Measurements from ENCODE around the gene ABTB2. TPM values are rescaled to one million over a fixed set of nuclear protein-coding genes. Genes with fewer than 3 reads are reported as not detected.
A peak's percentile ranks its signal among the peaks of the same experiment; 100 is the strongest.

ABTB2 gene
- total RNA-seq, 4 donors from 2014 or later: 5.0 to 44.1 (median 33.0) TPM

- TF ChIP-seq CTCF (IDR thresholded peaks at IDR 0.05) (peak; percentile 82 to 99 (median 97)), POLR2A (IDR thresholded peaks at IDR 0.05) (peak in 1 of 2 donors; percentile 16)
- peaks cover 0 to 7% (median 1%) of the 10 kb centered on the region in 4 donors for H3K4me1 ChIP-seq
- no peak overlapping the region for H3K27ac ChIP-seq
- no peaks in the 10 kb centered on the region for H3K36me3 ChIP-seq
- no peaks in the 10 kb centered on the region for H3K27me3 ChIP-seq
- peak; percentile 74 to 93 (median 89) for DNase-seq
- no peaks in the 10 kb centered on the region for H3K9me3 ChIP-seq
- H3K4me3 ChIP-seq: peak overlapping the region; percentile 2 to 38 (median 6)
Measured at GRCh38 chr11:34174412-34175041, 183.3 kb downstream of the ABTB2 start.

- no peak for TF ChIP-seq POLR2A (IDR thresholded peaks at IDR 0.05)
- TF ChIP-seq CTCF (IDR thresholded peaks at IDR 0.05): no peak
- no peak overlapping the region for H3K27ac ChIP-seq
- no peak overlapping the region for H3K4me3 ChIP-seq
- H3K4me1 ChIP-seq: peaks cover 0 to 7% (median 1%) of the 10 kb centered on the region in 4 donors
- no peaks in the 10 kb centered on the region for H3K9me3 ChIP-seq
- H3K27me3 ChIP-seq: no peaks in the 10 kb centered on the region
- no peak for DNase-seq
- peaks cover 0 to 6% (median 0%) of the 10 kb centered on the region in 3 donors for H3K36me3 ChIP-seq
Measured at GRCh38 chr11:34173050-34173449, 184.8 kb downstream of the ABTB2 start.

GRCh38 chr11:34169686-34170085 is 188.1 kb downstream of the ABTB2 start:
- Histone ChIP-seq H3K9me3 (no peaks in the 10 kb centered on the region), H3K4me1 (peaks cover 0 to 4% (median 1%) of the 10 kb centered on the region in 4 donors), H3K36me3 (peaks cover 0 to 13% (median 0%) of the 10 kb centered on the region in 3 donors), H3K27ac (no peak overlapping the region), H3K27me3 (no peaks in the 10 kb centered on the region), H3K4me3 (no peak overlapping the region)
- TF ChIP-seq CTCF (IDR thresholded peaks at IDR 0.05): no peak
- no peak for TF ChIP-seq POLR2A (IDR thresholded peaks at IDR 0.05)
- DNase-seq: no peak

GRCh38 chr11:34168642-34169420 is 189.0 kb downstream of the ABTB2 start:
- Histone ChIP-seq H3K27me3 (no peaks in the 10 kb centered on the region), H3K36me3 (peaks cover 0 to 22% (median 0%) of the 10 kb centered on the region in 3 donors), H3K4me1 (no peaks in the 10 kb centered on the region), H3K9me3 (no peaks in the 10 kb centered on the region), H3K4me3 (no peak overlapping the region), H3K27ac (no peak overlapping the region)
- TF ChIP-seq CTCF (IDR thresholded peaks at IDR 0.05) (no peak), POLR2A (IDR thresholded peaks at IDR 0.05) (no peak)
- no peak for DNase-seq

GRCh38 chr11:34167961-34168360 is 189.8 kb downstream of the ABTB2 start:
- no peak overlapping the region for H3K27ac ChIP-seq
- no peak overlapping the region for H3K4me3 ChIP-seq
- H3K36me3 ChIP-seq: peaks cover 0 to 30% (median 0%) of the 10 kb centered on the region in 3 donors
- H3K9me3 ChIP-seq: no peaks in the 10 kb centered on the region
- no peak for DNase-seq
- TF ChIP-seq CTCF (IDR thresholded peaks at IDR 0.05): no peak
- no peak for TF ChIP-seq POLR2A (IDR thresholded peaks at IDR 0.05)
- H3K4me1 ChIP-seq: no peaks in the 10 kb centered on the region
- H3K27me3 ChIP-seq: no peaks in the 10 kb centered on the region

All from Peyer's patch (tissue), 4 donors.